ENCODE measurements around the gene PREB.

The PREB gene

GRCh38 chr2:27154488-27154887 lies 20.1 kb upstream of the PREB start:
- TF ChIP-seq CTCF (IDR thresholded peaks at IDR 0.05; ENCODE audit: low read depth, low read length), result no peak
- no peak for DNase-seq (ENCODE audit: low read depth in 2 of 2)

DNA sequence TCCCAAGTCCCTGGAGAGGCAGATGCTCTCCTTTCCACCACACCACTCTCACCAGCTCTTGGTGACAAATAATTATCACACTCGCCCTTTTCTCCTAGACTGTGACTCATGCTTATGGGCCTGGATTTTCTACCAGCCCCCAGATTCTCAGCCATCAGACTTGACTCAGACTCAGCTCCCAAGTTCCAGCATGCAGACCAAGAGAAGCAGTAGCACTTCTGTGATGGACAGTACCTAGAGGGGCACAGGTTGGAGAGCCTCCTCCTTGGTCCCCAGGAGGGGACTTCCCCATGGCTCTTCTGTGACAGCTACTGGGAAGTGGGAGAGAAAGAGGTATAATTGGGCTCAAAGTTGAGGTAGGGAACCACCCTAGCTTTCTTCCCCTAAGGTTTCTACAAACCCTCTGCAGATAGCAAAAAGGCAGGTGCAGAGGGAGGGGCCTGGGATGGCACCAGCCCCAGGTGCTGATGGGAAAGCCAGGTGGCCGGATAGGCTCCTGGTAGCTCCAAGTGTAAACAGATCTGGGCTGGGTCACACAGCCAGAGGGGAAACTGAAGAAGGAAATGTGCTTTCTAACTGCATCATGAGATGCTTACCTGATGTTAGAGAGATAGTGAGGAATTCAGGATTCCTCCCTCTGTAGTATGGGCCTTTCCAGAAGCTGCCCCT lies 18.5 kb upstream of the PREB start:
- H3K4me3 ChIP-seq (replicated peaks in 1 of 2; ENCODE audit: low read depth in 2 of 2, low read length in 2 of 2), result no peak overlapping the region
- no peak for TF ChIP-seq CTCF (IDR thresholded peaks at IDR 0.05; ENCODE audit: low read depth, low read length)
- peak in 1 of 2 donors; percentile 37 for DNase-seq (ENCODE audit: low read depth in 2 of 2)

More at GRCh38 chr2:27154488-27154887, 20.1 kb upstream of the PREB start:
- no peak overlapping the region for H3K4me3 ChIP-seq (replicated peaks in 1 of 2; ENCODE audit: low read depth in 2 of 2, low read length in 2 of 2)

DNA sequence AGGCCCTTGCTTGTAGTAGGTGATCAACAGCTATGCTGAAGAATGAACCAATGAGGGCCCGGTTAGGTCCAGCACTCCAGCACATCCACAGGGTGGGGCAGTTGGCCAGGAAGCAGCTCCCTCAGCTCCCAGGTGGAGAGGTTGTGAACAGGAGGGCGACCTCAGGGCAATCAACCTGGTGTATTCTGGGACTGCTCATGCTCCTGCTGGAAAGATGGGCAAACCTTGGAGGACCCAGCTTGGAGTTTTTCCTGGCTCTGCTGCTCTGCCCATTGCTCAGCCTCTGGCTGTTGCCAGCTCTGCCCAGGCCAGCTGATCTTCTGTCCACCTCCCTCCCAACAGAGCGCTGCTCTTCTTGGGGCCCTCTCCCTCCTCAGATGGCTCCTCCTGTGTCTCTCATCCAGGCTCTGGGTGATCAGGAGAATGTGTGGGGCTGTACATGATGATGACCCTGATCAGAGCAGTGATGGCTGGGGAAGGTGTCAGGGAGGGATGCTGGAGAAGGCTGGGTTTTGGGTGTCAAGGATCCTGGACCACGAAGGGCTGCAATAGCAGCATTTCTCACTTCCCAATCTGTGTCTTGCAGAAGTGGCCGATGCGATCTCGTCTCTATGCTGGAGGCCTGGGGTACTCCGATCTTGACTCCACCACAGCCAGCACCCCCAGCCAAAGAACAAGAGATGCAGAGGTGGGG lies 17.8 kb upstream of the PREB start:
- no peak for TF ChIP-seq CTCF (IDR thresholded peaks at IDR 0.05; ENCODE audit: low read depth, low read length)
- no peak overlapping the region for H3K4me3 ChIP-seq (replicated peaks in 1 of 2; ENCODE audit: low read depth in 2 of 2, low read length in 2 of 2)
- no peak for DNase-seq (ENCODE audit: low read depth in 2 of 2)

- TF ChIP-seq CTCF (IDR thresholded peaks at IDR 0.05; ENCODE audit: low read depth, low read length), result no peak
- no peak overlapping the region for H3K4me3 ChIP-seq (replicated peaks in 1 of 2; ENCODE audit: low read depth in 2 of 2, low read length in 2 of 2)
- no peak for DNase-seq (ENCODE audit: low read depth in 2 of 2)
Measured at GRCh38 chr2:27150639-27151230, 16.3 kb upstream of the PREB start.

- no peak overlapping the region for H3K4me3 ChIP-seq (replicated peaks in 1 of 2; ENCODE audit: low read depth in 2 of 2, low read length in 2 of 2)
- TF ChIP-seq CTCF (IDR thresholded peaks at IDR 0.05; ENCODE audit: low read depth, low read length), result no peak
- DNase-seq (ENCODE audit: low read depth in 2 of 2), result no peak
Measured at GRCh38 chr2:27149570-27150405, 15.4 kb upstream of the PREB start.

- DNase-seq (ENCODE audit: low read depth in 2 of 2), result peak in 1 of 2 donors; percentile 66
- H3K4me3 ChIP-seq (replicated peaks in 1 of 2; ENCODE audit: low read depth in 2 of 2, low read length in 2 of 2), result no peak within 1 kb of the TSS
- TF ChIP-seq CTCF (IDR thresholded peaks at IDR 0.05; ENCODE audit: low read depth, low read length), result no peak
Measured at GRCh38 chr2:27148801-27149439, 14.5 kb upstream of the PREB start, which contains the start of gene TCF23. Gene TCF23, plus strand, starts transcription at chr2:27149004. Its CDS starts 130 bp downstream, at chr2:27149134.

All from cardiac fibroblast (primary cell).